ENCODE data around the gene PPIE.

Gene PPIE

DNA sequence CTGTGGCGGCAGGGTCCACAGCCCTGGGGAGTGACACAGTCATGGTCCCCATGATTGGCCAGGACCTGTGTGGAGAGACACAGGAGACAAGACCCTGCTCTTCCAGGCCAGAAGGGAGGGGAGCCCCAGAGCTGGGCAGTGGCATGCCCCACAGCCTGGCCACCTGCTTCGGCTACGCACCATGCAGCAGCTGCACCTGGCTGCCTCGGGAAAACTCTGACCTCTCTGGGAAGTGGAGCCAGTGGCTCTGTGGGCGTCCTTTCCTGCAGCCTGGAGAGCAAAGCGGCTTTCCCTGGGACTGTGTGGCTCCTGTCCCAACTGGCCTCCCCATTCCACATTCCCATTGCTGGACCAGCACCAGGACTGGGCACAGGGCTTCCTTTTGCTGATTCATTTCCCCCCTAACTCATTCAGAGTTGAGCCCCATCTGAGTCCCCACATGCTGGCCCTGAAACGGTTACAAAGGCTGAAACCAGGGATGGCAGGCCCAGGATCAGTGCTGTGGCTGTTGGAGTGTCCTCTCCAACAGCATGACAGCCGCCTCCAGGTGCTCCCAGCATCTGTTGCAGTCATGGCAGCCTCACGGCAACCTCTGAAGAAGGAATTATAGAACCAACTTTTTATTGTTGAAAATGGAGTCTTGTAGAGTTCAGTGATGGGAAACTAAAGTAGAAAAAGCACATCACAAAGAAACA, 17.4 kb downstream of the PPIE start:
- H3K36me3 ChIP-seq (ENCODE audit: low read depth): peaks cover 53% of the 10 kb centered on the region
- no peak for TF ChIP-seq CTCF (IDR thresholded peaks at IDR 0.05; ENCODE audit: poor library complexity, severe bottlenecking)

GRCh38 chr1:39757501-39757900, 18.8 kb downstream of the PPIE start:
- no peak for TF ChIP-seq CTCF (IDR thresholded peaks at IDR 0.05; ENCODE audit: poor library complexity, severe bottlenecking)
- DNase-seq (ENCODE audit: low spot score): no peak
- Histone ChIP-seq H3K4me3 (ENCODE audit: severe bottlenecking) (no peak overlapping the region), H3K27ac (ENCODE audit: poor library complexity, severe bottlenecking) (no peak overlapping the region), H3K4me1 (ENCODE audit: insufficient read depth, poor library complexity, severe bottlenecking) (no peaks in the 10 kb centered on the region), H3K36me3 (ENCODE audit: low read depth) (peaks cover 39% of the 10 kb centered on the region), H3K9me3 (ENCODE audit: severe bottlenecking) (no peaks in the 10 kb centered on the region), H3K27me3 (ENCODE audit: insufficient read depth, poor library complexity, severe bottlenecking) (no peaks in the 10 kb centered on the region)
- no peak for ATAC-seq (ENCODE audit: low read depth)

More for the DNA sequence above, 17.4 kb downstream of the PPIE start:
- no peaks in the 10 kb centered on the region for H3K4me1 ChIP-seq (ENCODE audit: insufficient read depth, poor library complexity, severe bottlenecking)
- H3K4me3 ChIP-seq (ENCODE audit: severe bottlenecking): no peak overlapping the region
- no peaks in the 10 kb centered on the region for H3K9me3 ChIP-seq (ENCODE audit: severe bottlenecking)
- no peak for ATAC-seq (ENCODE audit: low read depth)
- DNase-seq (ENCODE audit: low spot score): no peak
- no peak overlapping the region for H3K27ac ChIP-seq (ENCODE audit: poor library complexity, severe bottlenecking)
- H3K27me3 ChIP-seq (ENCODE audit: insufficient read depth, poor library complexity, severe bottlenecking): no peaks in the 10 kb centered on the region

DNA sequence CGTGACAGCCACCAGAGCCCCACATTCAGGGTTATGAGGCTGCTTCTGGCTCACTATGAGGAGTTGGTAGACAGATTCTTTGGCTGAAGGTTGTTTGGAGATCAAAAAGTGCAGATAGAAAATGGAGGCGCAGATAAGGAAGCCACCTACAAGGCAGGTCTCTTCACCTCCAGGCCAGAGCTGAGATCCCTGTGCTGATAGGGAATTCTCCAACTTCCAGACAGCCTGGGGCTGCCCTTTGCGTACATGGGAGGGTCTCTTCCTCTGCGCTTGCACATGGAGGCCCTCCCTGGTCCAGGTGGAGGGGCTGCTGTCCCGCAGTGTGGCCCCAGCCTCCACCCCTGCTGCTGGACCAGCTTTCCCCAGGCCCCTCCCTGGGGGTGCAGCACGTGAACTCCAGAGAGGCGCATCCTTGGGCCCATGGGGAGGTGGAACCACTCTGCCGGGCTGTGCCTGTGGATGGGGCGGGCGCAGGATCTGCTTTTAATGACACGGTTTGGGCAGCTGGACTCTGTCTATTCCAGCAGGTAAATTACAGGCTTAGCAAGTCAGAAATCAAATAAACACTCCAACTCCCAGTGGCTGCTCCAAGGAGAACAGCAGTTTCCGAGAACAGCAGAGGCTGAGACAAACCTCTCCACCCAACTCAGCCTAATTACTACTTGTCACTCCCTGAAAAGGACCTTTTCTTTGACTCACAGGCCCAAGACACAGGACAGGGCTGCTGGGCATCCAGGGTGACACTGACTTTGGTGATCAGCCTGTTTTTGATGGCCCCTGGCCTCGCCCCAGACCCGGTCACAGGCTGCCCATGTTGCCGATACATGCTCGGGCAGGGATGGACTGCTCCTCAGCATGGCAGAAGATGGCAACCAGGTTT, 20.1 kb downstream of the PPIE start:
- Histone ChIP-seq H3K4me1 (ENCODE audit: insufficient read depth, poor library complexity, severe bottlenecking) (no peaks in the 10 kb centered on the region), H3K27me3 (ENCODE audit: insufficient read depth, poor library complexity, severe bottlenecking) (no peaks in the 10 kb centered on the region), H3K4me3 (ENCODE audit: severe bottlenecking) (no peak overlapping the region), H3K9me3 (ENCODE audit: severe bottlenecking) (no peaks in the 10 kb centered on the region), H3K36me3 (ENCODE audit: low read depth) (peaks cover 26% of the 10 kb centered on the region), H3K27ac (ENCODE audit: poor library complexity, severe bottlenecking) (no peak overlapping the region)
- TF ChIP-seq CTCF (IDR thresholded peaks at IDR 0.05; ENCODE audit: poor library complexity, severe bottlenecking): no peak
- ATAC-seq (ENCODE audit: low read depth) (no peak), DNase-seq (ENCODE audit: low spot score) (no peak)

GRCh38 chr1:39759436-39759726, 20.7 kb downstream of the PPIE start:
- ATAC-seq (ENCODE audit: low read depth) (no peak), DNase-seq (ENCODE audit: low spot score) (no peak)
- Histone ChIP-seq H3K36me3 (ENCODE audit: low read depth) (peaks cover 20% of the 10 kb centered on the region), H3K27ac (ENCODE audit: poor library complexity, severe bottlenecking) (no peak overlapping the region), H3K4me1 (ENCODE audit: insufficient read depth, poor library complexity, severe bottlenecking) (no peaks in the 10 kb centered on the region), H3K9me3 (ENCODE audit: severe bottlenecking) (no peaks in the 10 kb centered on the region), H3K4me3 (ENCODE audit: severe bottlenecking) (no peak overlapping the region), H3K27me3 (ENCODE audit: insufficient read depth, poor library complexity, severe bottlenecking) (no peaks in the 10 kb centered on the region)
- TF ChIP-seq CTCF (IDR thresholded peaks at IDR 0.05; ENCODE audit: poor library complexity, severe bottlenecking): no peak
